SK-N-SH (cell line): Measurements from ENCODE around the gene USP40.

ENCODE experiments used
- CTCF ChIP-seq: fragments of 200-600 bp; sonication (generic); IDR thresholded peaks from 2 replicates; pipeline ENCODE4 v1.6.1; 2017; ENCODE audit warnings: antibody characterized with exemption, mild to moderate bottlenecking, moderate library complexity
- ELF1 ChIP-seq: IDR thresholded peaks from 2 replicates; pipeline ENCODE4 v1.4.0; 2012
- FOXM1 ChIP-seq: IDR thresholded peaks from 2 replicates; pipeline ENCODE4 v1.4.0; 2012; ENCODE audit warnings: low read depth, mild to moderate bottlenecking
- JUND ChIP-seq: IDR thresholded peaks from 2 replicates; pipeline ENCODE4 v1.4.0; 2012
- RAD21 ChIP-seq: IDR thresholded peaks from 2 replicates; pipeline ENCODE4 v1.6.1; 2012; ENCODE audit warnings: mild to moderate bottlenecking, low read length
- REST ChIP-seq: IDR thresholded peaks from 2 replicates; pipeline ENCODE4 v1.6.1; 2012; ENCODE audit warnings: mild to moderate bottlenecking, low read depth, low read length, moderate library complexity
- RFX5 ChIP-seq: IDR thresholded peaks from 2 replicates; pipeline ENCODE4 v1.6.1; 2012; ENCODE audit warnings: mild to moderate bottlenecking, improper control_type of control experiment, low read length
- USF1 ChIP-seq: IDR thresholded peaks from 2 replicates; pipeline ENCODE4 v1.4.0; 2012; ENCODE audit warnings: low read depth, borderline replicate concordance

- TF ChIP-seq FOXM1 (no peak), RFX5 (no peak), ELF1 (no peak), REST (no peak), CTCF (no peak), RAD21 (no peak), USF1 (no peak), JUND (no peak)
These were observed 26.6 kb upstream of the USP40 start for GRCh38 chr2:233593201-233593600.
